RWPE2 (cell line): ENCODE results near the gene TUBB2B.

ENCODE experiments used
- ATAC-seq: fragments of 200-7000 bp; cut with Tn5 transposase; 3 replicates; pipeline ENCODE4 v1.9.1; 2021; ENCODE audit warnings: low read depth
- DNase-seq: peaks from one replicate; pipeline ENCODE4 v3.0.0-alpha.2; 2020; ENCODE audit warnings: low spot score
- H3K27ac ChIP-seq: fragments of 450-650 bp; 2 replicates; pipeline ENCODE4 v1.5.1; 2017; ENCODE audit warnings: mild to moderate bottlenecking; ENCODE audit not compliant: poor library complexity, severe bottlenecking
- H3K27me3 ChIP-seq: fragments of 250-450 bp; sonication (Bioruptor Pico); 2 replicates; pipeline ENCODE4 v1.5.1; 2021; ENCODE audit warnings: mild to moderate bottlenecking, moderate library complexity; ENCODE audit not compliant: insufficient read depth, poor library complexity, severe bottlenecking
- H3K36me3 ChIP-seq: fragments of 250-450 bp; sonication (Bioruptor Pico); 2 replicates; pipeline ENCODE4 v1.5.1; 2020; ENCODE audit warnings: low read depth, mild to moderate bottlenecking, moderate library complexity
- H3K4me1 ChIP-seq: fragments of 250-450 bp; sonication (Bioruptor Pico); 2 replicates; pipeline ENCODE4 v1.5.1; 2021; ENCODE audit warnings: mild to moderate bottlenecking, moderate library complexity; ENCODE audit not compliant: insufficient read depth, poor library complexity, severe bottlenecking
- H3K4me3 ChIP-seq: fragments of 250-450 bp; sonication (Bioruptor Pico); 2 replicates; pipeline ENCODE4 v1.5.1; 2021; ENCODE audit warnings: mild to moderate bottlenecking, moderate library complexity; ENCODE audit not compliant: severe bottlenecking
- H3K9me3 ChIP-seq: fragments of 250-450 bp; sonication (Bioruptor Pico); 2 replicates; pipeline ENCODE4 v1.5.1; 2021; ENCODE audit warnings: mild to moderate bottlenecking, moderate library complexity; ENCODE audit not compliant: severe bottlenecking
- TF ChIP-seq, protein P1 (sequence below): fragments of 450-650 bp; IDR thresholded peaks from one replicate; pipeline ENCODE4 v1.5.1; 2017; ENCODE audit warnings: mild to moderate bottlenecking, moderate library complexity; ENCODE audit not compliant: poor library complexity, severe bottlenecking

Gene TUBB2B

DNA sequence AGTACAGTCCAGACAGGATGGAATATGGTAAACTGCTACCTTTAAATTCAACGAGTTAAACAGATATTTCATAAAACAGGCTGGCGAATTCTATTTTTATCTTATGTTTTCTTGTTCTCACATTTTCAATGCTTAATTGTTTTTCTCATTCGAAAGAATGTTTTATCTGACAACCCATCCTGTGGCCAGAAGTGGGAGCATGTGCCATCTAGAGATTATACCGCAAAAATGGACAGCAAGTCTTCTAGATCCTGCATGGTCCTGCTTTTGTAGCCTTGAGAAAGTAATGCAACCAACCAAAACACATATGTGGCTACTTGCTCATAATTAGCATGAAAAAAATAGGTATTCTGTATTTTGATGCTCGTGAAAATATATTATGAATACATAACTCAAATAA, 30.7 kb downstream of the TUBB2B start:
- no peak for ATAC-seq

GRCh38 chr6:3195695-3196497, 31.6 kb downstream of the TUBB2B start:
- Histone ChIP-seq H3K27ac (no peak overlapping the region), H3K4me3 (no peak overlapping the region), H3K9me3 (no peaks in the 10 kb centered on the region), H3K36me3 (no peaks in the 10 kb centered on the region), H3K4me1 (no peaks in the 10 kb centered on the region), H3K27me3 (no peaks in the 10 kb centered on the region)
- TF ChIP-seq, protein P1, sequence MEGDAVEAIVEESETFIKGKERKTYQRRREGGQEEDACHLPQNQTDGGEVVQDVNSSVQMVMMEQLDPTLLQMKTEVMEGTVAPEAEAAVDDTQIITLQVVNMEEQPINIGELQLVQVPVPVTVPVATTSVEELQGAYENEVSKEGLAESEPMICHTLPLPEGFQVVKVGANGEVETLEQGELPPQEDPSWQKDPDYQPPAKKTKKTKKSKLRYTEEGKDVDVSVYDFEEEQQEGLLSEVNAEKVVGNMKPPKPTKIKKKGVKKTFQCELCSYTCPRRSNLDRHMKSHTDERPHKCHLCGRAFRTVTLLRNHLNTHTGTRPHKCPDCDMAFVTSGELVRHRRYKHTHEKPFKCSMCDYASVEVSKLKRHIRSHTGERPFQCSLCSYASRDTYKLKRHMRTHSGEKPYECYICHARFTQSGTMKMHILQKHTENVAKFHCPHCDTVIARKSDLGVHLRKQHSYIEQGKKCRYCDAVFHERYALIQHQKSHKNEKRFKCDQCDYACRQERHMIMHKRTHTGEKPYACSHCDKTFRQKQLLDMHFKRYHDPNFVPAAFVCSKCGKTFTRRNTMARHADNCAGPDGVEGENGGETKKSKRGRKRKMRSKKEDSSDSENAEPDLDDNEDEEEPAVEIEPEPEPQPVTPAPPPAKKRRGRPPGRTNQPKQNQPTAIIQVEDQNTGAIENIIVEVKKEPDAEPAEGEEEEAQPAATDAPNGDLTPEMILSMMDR: peak; percentile 11
- ATAC-seq (no peak), DNase-seq (no peak)

More for the DNA sequence above, 30.7 kb downstream of the TUBB2B start:
- Histone ChIP-seq H3K27me3 (no peaks in the 10 kb centered on the region), H3K4me3 (no peak overlapping the region), H3K9me3 (no peaks in the 10 kb centered on the region), H3K27ac (no peak overlapping the region), H3K36me3 (no peaks in the 10 kb centered on the region), H3K4me1 (no peaks in the 10 kb centered on the region)
- no peak for DNase-seq
- TF ChIP-seq, protein P1: no peak

DNA sequence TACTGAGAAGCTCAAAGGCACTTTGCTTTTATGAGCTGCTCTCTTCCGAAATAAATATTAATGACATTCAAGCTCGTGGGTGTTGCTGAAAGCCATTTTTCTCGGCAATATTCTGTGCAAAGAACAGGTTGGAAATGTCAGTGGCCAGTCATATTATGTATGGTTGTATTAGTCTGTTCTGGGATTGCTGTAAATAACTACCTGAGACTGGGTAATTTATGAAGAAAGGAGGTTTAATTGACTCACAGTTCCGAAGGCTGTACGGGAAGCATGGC, 32.1 kb downstream of the TUBB2B start:
- DNase-seq: no peak
- no peaks in the 10 kb centered on the region for H3K9me3 ChIP-seq
- H3K36me3 ChIP-seq: no peaks in the 10 kb centered on the region
- H3K27me3 ChIP-seq: no peaks in the 10 kb centered on the region
- no peaks in the 10 kb centered on the region for H3K4me1 ChIP-seq
- H3K27ac ChIP-seq: no peak overlapping the region
- no peak for ATAC-seq
- TF ChIP-seq, protein P1: no peak
- no peak overlapping the region for H3K4me3 ChIP-seq

DNA sequence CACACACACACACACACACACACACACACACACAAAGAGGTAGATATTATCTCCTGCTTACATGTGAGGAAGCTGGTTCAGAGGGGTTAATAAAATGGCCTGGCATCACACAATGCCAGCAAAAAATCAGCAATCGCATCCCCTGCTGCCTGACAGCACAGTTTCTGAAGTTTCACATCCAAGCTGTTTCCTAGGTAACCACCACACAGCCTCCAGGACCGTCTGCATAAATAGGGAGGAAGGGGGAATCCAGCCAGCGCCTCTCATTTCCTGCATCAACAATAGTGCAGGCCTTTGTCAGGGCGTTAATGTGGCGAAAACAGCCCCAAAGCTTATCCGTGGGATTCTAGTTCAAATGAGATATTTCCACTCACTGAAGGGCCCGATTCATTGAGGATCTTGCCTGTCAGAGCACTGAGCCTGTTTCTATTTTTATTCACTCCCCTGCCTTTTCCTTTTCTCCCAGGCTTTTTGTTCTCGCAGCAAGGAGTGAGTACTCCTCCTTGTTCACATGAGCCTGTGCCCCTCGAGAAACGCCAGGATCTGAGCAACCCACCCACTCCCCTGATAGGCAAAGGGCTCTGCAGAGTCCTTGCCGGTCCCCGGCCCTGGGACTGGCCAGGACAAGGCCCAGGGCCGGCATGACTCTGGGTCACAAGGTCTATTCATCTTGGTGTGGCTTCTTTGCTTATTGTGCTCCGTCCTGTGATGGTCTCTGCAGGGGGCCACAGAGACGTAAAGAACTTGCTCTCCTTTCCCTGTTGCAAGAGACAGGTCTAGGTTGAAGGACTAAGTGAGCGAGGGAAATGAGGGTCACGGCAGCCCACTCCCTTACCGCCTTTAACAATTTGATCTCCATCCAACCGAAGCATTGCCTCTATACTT, 32.7 kb downstream of the TUBB2B start:
- H3K4me1 ChIP-seq: no peaks in the 10 kb centered on the region
- H3K4me3 ChIP-seq: no peak overlapping the region
- no peak overlapping the region for H3K27ac ChIP-seq
- ATAC-seq (no peak), DNase-seq (no peak)
- H3K27me3 ChIP-seq: no peaks in the 10 kb centered on the region
- no peaks in the 10 kb centered on the region for H3K9me3 ChIP-seq
- TF ChIP-seq, protein P1: no peak
- no peaks in the 10 kb centered on the region for H3K36me3 ChIP-seq
